Breast epithelium (tissue), 3 donors: ENCODE data around the gene CNKSR3.

Experiments
- POLR2A ChIP-seq: fragments of 450-650 bp; IDR thresholded peaks from one replicate; pipeline ENCODE4 v1.6.1; 2016; ENCODE audit warnings: antibody characterized with exemption, mild to moderate bottlenecking, moderate library complexity
- TF ChIP-seq, protein P1 (sequence below), 3 donors: fragments of 450-650 bp; IDR thresholded peaks; one replicate each; pipeline ENCODE4 v1.5.1; 2016 to 2017; ENCODE audit warnings: antibody characterized with exemption in 3 of 3, mild to moderate bottlenecking in 3 of 3, moderate library complexity in 3 of 3

DNA sequence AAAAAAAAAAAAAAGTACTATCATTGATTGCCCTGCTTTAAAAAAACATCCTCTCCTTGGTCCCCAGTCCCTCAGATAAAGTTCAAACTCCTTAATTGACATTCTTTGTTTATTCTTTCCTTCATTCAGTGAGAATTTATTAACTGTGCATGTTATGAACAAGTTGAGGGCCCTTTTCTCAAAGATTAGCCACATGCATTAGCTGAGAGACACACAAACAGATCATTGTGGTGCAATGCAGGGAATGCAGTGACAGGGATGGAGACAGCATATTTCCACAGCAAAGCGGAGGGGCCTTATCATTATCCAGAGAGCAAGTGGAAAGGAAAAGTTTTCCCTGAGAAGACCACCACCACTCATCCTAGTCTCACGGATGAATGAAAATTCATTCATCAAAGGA, 132.0 kb downstream of the CNKSR3 start:
- TF ChIP-seq, protein P1, sequence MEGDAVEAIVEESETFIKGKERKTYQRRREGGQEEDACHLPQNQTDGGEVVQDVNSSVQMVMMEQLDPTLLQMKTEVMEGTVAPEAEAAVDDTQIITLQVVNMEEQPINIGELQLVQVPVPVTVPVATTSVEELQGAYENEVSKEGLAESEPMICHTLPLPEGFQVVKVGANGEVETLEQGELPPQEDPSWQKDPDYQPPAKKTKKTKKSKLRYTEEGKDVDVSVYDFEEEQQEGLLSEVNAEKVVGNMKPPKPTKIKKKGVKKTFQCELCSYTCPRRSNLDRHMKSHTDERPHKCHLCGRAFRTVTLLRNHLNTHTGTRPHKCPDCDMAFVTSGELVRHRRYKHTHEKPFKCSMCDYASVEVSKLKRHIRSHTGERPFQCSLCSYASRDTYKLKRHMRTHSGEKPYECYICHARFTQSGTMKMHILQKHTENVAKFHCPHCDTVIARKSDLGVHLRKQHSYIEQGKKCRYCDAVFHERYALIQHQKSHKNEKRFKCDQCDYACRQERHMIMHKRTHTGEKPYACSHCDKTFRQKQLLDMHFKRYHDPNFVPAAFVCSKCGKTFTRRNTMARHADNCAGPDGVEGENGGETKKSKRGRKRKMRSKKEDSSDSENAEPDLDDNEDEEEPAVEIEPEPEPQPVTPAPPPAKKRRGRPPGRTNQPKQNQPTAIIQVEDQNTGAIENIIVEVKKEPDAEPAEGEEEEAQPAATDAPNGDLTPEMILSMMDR (IDR thresholded peaks at IDR 0.05): no peak
- TF ChIP-seq POLR2A: no peak
